Kidney epithelial cell (primary cell): Measurements from ENCODE around the gene ZKSCAN5. TPM values are rescaled to one million over a fixed set of nuclear protein-coding genes. Genes with fewer than 3 reads are reported as not detected.
A peak's percentile ranks its signal among the peaks of the same experiment; 100 is the strongest.

Experiments
- DNase-seq: peaks from one replicate; pipeline ENCODE4 v3.0.0-alpha.2; 2010; ENCODE audit warnings: low read depth
- H3K27me3 ChIP-seq: 2 replicates; pipeline ENCODE4 v1.6.0; 2011; ENCODE audit warnings: low read length; ENCODE audit not compliant: control insufficient read depth, insufficient read depth
- H3K36me3 ChIP-seq: 2 replicates; pipeline ENCODE4 v1.5.1; 2011; ENCODE audit warnings: low read length; ENCODE audit not compliant: control insufficient read depth, insufficient read depth
- H3K4me3 ChIP-seq: 2 replicates; pipeline ENCODE4 v1.5.1; 2011; ENCODE audit warnings: low read depth, mild to moderate bottlenecking, control low read depth, low read length
- CTCF ChIP-seq: IDR thresholded peaks from 2 replicates; pipeline ENCODE4 v1.5.1; 2011; ENCODE audit warnings: mild to moderate bottlenecking, moderate library complexity, low read length, control low read depth, inconsistent platforms; ENCODE audit not compliant: insufficient read depth, poor library complexity, severe bottlenecking
- total RNA-seq: library from RNA; depleted of rRNA; stranded (reverse); fragments of >200 nt; gene quantifications from 2 replicates; pipeline ENCODE4 v1.2.3, GENCODE V29; 2015

The ZKSCAN5 gene
- total RNA-seq, 1 donor from 2014 or later, result 11.5 TPM

- DNase-seq, result peak; percentile 66
- H3K4me3 ChIP-seq, result peak within 1 kb of the TSS; percentile 75
- peaks cover 2% of the 10 kb centered on the region for H3K36me3 ChIP-seq
- H3K27me3 ChIP-seq, result no peaks in the 10 kb centered on the region
- TF ChIP-seq CTCF, result no peak
Observed at GRCh38 chr7:99551767-99552463, 47.5 kb downstream of the ZKSCAN5 start, which contains the start of gene FAM200A. Gene FAM200A (minus strand): TSS chr7:99552114. CDS start chr7:99548407, 3,707 bp downstream.

- no peak overlapping the region for H3K4me3 ChIP-seq
- DNase-seq, result no peak
- no peak for TF ChIP-seq CTCF
Observed at GRCh38 chr7:99553039-99553438, 48.6 kb downstream of the ZKSCAN5 start.

GRCh38 chr7:99554939-99555338 is 50.5 kb downstream of the ZKSCAN5 start:
- TF ChIP-seq CTCF, result no peak
- no peak overlapping the region for H3K4me3 ChIP-seq
- no peak for DNase-seq

More at GRCh38 chr7:99553039-99553438, 48.6 kb downstream of the ZKSCAN5 start:
- Histone ChIP-seq H3K36me3 (peaks cover 2% of the 10 kb centered on the region), H3K27me3 (no peaks in the 10 kb centered on the region)

GRCh38 chr7:99557196-99557607 is 52.7 kb downstream of the ZKSCAN5 start:
- H3K27me3 ChIP-seq, result no peaks in the 10 kb centered on the region
- no peak for DNase-seq
- peaks cover 3% of the 10 kb centered on the region for H3K36me3 ChIP-seq
- no peak for TF ChIP-seq CTCF
- H3K4me3 ChIP-seq, result peak overlapping the region; percentile 97

More at GRCh38 chr7:99554939-99555338, 50.5 kb downstream of the ZKSCAN5 start:
- no peaks in the 10 kb centered on the region for H3K27me3 ChIP-seq
- H3K36me3 ChIP-seq, result no peaks in the 10 kb centered on the region

GRCh38 chr7:99557940-99558305 is 53.5 kb downstream of the ZKSCAN5 start:
- H3K36me3 ChIP-seq, result peaks cover 3% of the 10 kb centered on the region
- peak overlapping the region; percentile 97 for H3K4me3 ChIP-seq

More at GRCh38 chr7:99557940-99558305, 53.5 kb downstream of the ZKSCAN5 start:
- H3K27me3 ChIP-seq, result no peaks in the 10 kb centered on the region
- TF ChIP-seq CTCF, result no peak
- DNase-seq, result no peak
